GM20000 (cell line): ENCODE data around the gene RBP3.

Experiments used
- DNase-seq: peaks from one replicate; pipeline ENCODE4 v3.0.0; 2012; ENCODE audit warnings: low spot score
- CTCF ChIP-seq: IDR thresholded peaks from 2 replicates; pipeline ENCODE4 v1.5.1; 2012; ENCODE audit warnings: mild to moderate bottlenecking, control low read depth; ENCODE audit errors: extremely low read depth, missing control alignments

Gene RBP3

GRCh38 chr10:47331954-47332353 lies 16.2 kb upstream of the RBP3 start:
- TF ChIP-seq CTCF = no peak

GRCh38 chr10:47332371-47332770 lies 15.8 kb upstream of the RBP3 start:
- no peak for TF ChIP-seq CTCF
- DNase-seq = no peak

More at GRCh38 chr10:47331954-47332353, 16.2 kb upstream of the RBP3 start:
- DNase-seq = no peak

GRCh38 chr10:47332946-47333345 lies 15.2 kb upstream of the RBP3 start:
- no peak for TF ChIP-seq CTCF
- no peak for DNase-seq

- TF ChIP-seq CTCF = no peak
- DNase-seq = no peak
Observed at GRCh38 chr10:47333532-47333931, 14.6 kb upstream of the RBP3 start.

GRCh38 chr10:47334466-47335295 lies 13.5 kb upstream of the RBP3 start:
- no peak for TF ChIP-seq CTCF
- DNase-seq = no peak

GRCh38 chr10:47335906-47336305 lies 12.3 kb upstream of the RBP3 start:
- TF ChIP-seq CTCF = no peak
- DNase-seq = no peak

- DNase-seq = no peak
- TF ChIP-seq CTCF = no peak
Observed at GRCh38 chr10:47336387-47337134, 11.6 kb upstream of the RBP3 start.
